BLaER1 (cell line): ENCODE measurements around the gene GPR107.

Experiments
- H3K27ac ChIP-seq: shearing (Covaris generic); formaldehyde crosslinking; 2 replicates; pipeline ENCODE4 v1.8.1; 2022
- H3K27me3 ChIP-seq: shearing (Covaris generic); formaldehyde crosslinking; 2 replicates; pipeline ENCODE4 v1.8.1; 2022
- H3K36me3 ChIP-seq: shearing (Covaris generic); formaldehyde crosslinking; 2 replicates; pipeline ENCODE4 v1.8.1; 2022
- H3K4me1 ChIP-seq: shearing (Covaris generic); formaldehyde crosslinking; 2 replicates; pipeline ENCODE4 v1.8.1; 2022
- H3K4me2 ChIP-seq: shearing (Covaris generic); formaldehyde crosslinking; 2 replicates; pipeline ENCODE4 v1.8.1; 2022
- H3K4me3 ChIP-seq: shearing (Covaris generic); formaldehyde crosslinking; 2 replicates; pipeline ENCODE4 v1.8.1; 2022
- H3K9ac ChIP-seq: shearing (Covaris generic); formaldehyde crosslinking; 2 replicates; pipeline ENCODE4 v1.8.1; 2022
- H3K9me3 ChIP-seq: shearing (Covaris generic); formaldehyde crosslinking; 2 replicates; pipeline ENCODE4 v1.8.1; 2022
- H4K20me1 ChIP-seq: shearing (Covaris generic); formaldehyde crosslinking; 2 replicates; pipeline ENCODE4 v1.8.1; 2022
- Cebpa-rat ChIP-seq: shearing (Covaris generic); IDR thresholded peaks from 2 replicates; pipeline ENCODE4 v1.8.1; 2022

Gene GPR107

GRCh38 chr9:130116346-130116745, 62.6 kb downstream of the GPR107 start:
- Histone ChIP-seq H3K4me3 (no peak overlapping the region), H3K27ac (no peak overlapping the region), H3K4me2 (no peak overlapping the region), H3K27me3 (no peaks in the 10 kb centered on the region), H3K36me3 (peaks cover 75% of the 10 kb centered on the region), H3K4me1 (peaks cover under 1% of the 10 kb centered on the region; the same call in 1 of the 2 replicates), H4K20me1 (peaks cover 18% of the 10 kb centered on the region; the same call in 1 of the 2 replicates), H3K9me3 (no peaks in the 10 kb centered on the region), H3K9ac (no peak overlapping the region)
- no peak for TF ChIP-seq Cebpa-rat

DNA sequence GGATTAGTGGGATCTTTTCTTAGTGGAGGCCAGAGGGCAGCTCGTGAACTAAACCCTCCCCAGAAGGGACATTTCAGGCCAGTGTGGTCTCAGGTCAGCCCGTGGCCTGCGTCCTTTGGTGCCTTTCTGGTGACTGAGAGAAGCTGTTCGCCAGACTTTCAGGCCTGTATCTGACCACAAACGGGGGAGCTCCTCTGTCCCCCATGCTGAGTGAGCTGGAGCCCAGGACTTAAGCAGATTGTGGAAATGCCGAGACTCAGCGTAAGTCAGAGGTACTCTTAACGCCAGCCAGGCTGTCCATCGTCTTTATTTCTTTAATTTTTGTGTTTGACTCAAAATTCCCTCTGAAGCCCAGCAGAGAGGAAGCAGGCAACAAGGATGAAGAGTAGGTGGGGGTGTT, 63.7 kb downstream of the GPR107 start:
- peaks cover 70% of the 10 kb centered on the region for H3K36me3 ChIP-seq
- H3K9me3 ChIP-seq = no peaks in the 10 kb centered on the region
- H3K27ac ChIP-seq = no peak overlapping the region
- peaks cover 10% of the 10 kb centered on the region for H3K4me1 ChIP-seq
- no peak overlapping the region for H3K9ac ChIP-seq
- no peaks in the 10 kb centered on the region for H3K27me3 ChIP-seq
- TF ChIP-seq Cebpa-rat = no peak
- H3K4me2 ChIP-seq = no peak overlapping the region
- no peak overlapping the region for H3K4me3 ChIP-seq
- H4K20me1 ChIP-seq = peaks cover 21% of the 10 kb centered on the region

GRCh38 chr9:130117816-130118632, 64.3 kb downstream of the GPR107 start:
- Histone ChIP-seq H3K4me1 (peaks cover 17% of the 10 kb centered on the region), H3K9ac (no peak overlapping the region), H3K27me3 (no peaks in the 10 kb centered on the region), H4K20me1 (peaks cover 25% of the 10 kb centered on the region), H3K4me2 (no peak overlapping the region), H3K36me3 (peaks cover 70% of the 10 kb centered on the region), H3K4me3 (no peak overlapping the region), H3K9me3 (no peaks in the 10 kb centered on the region), H3K27ac (no peak overlapping the region)
- no peak for TF ChIP-seq Cebpa-rat

DNA sequence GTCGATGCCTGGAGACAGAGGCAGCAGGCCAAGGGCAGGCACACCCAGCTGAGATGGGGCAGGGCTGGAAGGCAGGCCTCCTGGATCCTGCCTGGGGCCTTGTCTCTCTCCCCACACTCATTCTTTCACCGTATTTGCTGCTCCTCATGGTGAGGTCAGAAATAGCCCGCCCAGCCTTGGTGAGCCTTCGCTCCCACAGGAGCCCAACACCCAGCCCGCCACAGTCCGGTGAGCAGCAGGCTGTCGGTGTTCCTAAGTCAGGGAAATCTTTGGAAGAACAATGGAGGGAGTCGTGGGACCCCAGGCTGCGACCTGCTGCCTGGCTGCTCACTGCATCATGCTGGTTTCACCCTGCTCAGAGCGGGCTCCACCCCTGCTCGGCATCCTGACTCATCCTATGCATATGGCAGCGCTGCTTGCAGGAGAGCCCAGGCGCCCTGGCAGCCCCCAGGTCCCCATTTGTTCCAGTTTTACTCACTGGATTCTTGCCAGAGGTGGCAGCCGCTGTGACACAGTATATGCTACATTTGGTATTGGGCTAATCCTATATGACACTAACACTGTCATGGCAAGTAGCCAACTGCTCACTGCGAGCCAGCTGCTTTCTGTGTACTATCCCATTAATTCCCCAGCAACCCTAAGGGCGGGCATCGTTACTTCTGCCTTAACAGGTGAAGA, 65.3 kb downstream of the GPR107 start:
- no peak overlapping the region for H3K27ac ChIP-seq
- no peak for TF ChIP-seq Cebpa-rat
- H3K4me1 ChIP-seq = peaks cover 17% of the 10 kb centered on the region

GRCh38 chr9:130119519-130120298, 66.0 kb downstream of the GPR107 start:
- no peak for TF ChIP-seq Cebpa-rat
- no peaks in the 10 kb centered on the region for H3K27me3 ChIP-seq
- no peak overlapping the region for H3K4me3 ChIP-seq
- no peak overlapping the region for H3K4me2 ChIP-seq
- H4K20me1 ChIP-seq = peaks cover 25% of the 10 kb centered on the region
- H3K9ac ChIP-seq = no peak overlapping the region
- peaks cover 17% of the 10 kb centered on the region for H3K4me1 ChIP-seq
- peaks cover 81% of the 10 kb centered on the region for H3K36me3 ChIP-seq
- no peak overlapping the region for H3K27ac ChIP-seq
- H3K9me3 ChIP-seq = no peaks in the 10 kb centered on the region

More for the DNA sequence above, 65.3 kb downstream of the GPR107 start:
- Histone ChIP-seq H3K4me3 (no peak overlapping the region), H3K9ac (no peak overlapping the region), H3K27me3 (no peaks in the 10 kb centered on the region), H3K36me3 (peaks cover 74% of the 10 kb centered on the region), H4K20me1 (peaks cover 25% of the 10 kb centered on the region), H3K4me2 (no peak overlapping the region), H3K9me3 (no peaks in the 10 kb centered on the region)

- H3K9ac ChIP-seq = no peak overlapping the region
- H3K4me2 ChIP-seq = no peak overlapping the region
- peaks cover 17% of the 10 kb centered on the region for H3K4me1 ChIP-seq
- no peak overlapping the region for H3K4me3 ChIP-seq
- H4K20me1 ChIP-seq = peaks cover 25% of the 10 kb centered on the region
- H3K27me3 ChIP-seq = no peaks in the 10 kb centered on the region
- H3K9me3 ChIP-seq = no peaks in the 10 kb centered on the region
- no peak overlapping the region for H3K27ac ChIP-seq
- TF ChIP-seq Cebpa-rat = no peak
- H3K36me3 ChIP-seq = peaks cover 83% of the 10 kb centered on the region
These were observed 66.5 kb downstream of the GPR107 start for GRCh38 chr9:130120299-130120587.

DNA sequence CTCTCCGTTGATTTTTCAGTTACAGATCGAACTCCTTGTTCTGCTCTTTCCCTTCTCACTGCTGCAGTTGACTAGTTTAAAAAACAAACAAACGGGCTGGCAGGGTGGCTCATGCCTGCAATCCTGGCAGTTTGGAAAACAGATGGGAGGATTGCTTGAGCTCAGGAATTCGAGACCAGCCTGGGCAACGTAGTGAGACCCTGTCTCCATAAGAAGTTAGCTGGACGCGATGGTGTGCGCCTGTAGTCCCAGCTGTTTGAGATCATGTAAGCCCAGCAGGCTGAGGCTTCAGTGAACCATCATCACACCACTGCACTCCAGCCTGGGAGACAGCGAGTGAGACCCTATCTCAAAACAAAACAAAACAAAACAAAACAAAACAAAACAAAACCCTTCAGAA, 67.1 kb downstream of the GPR107 start:
- H4K20me1 ChIP-seq = peaks cover 25% of the 10 kb centered on the region
- H3K9me3 ChIP-seq = no peaks in the 10 kb centered on the region
- H3K9ac ChIP-seq = no peak overlapping the region
- H3K4me3 ChIP-seq = no peak overlapping the region
- H3K27me3 ChIP-seq = no peaks in the 10 kb centered on the region
- H3K4me2 ChIP-seq = no peak overlapping the region
- TF ChIP-seq Cebpa-rat = no peak
- no peak overlapping the region for H3K27ac ChIP-seq
- peaks cover 81% of the 10 kb centered on the region for H3K36me3 ChIP-seq
- H3K4me1 ChIP-seq = peaks cover 17% of the 10 kb centered on the region

DNA sequence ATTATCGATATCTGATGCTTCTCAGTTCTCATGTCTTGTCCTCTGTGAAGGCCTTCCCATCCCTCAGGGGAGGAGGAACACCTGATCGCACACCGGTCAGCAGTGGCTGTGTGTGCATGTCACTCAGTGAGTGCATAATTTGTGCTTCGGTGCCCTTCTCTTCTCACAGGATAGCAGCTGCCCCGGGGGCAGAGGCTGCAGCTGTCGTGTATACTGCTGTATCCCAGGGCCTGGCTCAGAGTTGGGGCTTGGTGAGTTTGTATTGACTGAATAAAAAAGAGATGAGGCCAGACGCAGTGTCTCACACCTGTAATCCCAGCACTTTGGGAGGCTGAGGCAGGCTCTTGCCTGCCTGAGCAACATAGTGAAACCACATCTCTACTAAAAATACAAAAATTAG, 68.8 kb downstream of the GPR107 start:
- peaks cover 77% of the 10 kb centered on the region for H3K36me3 ChIP-seq
- H3K4me3 ChIP-seq = no peak overlapping the region
- peak overlapping the region; percentile 51 for H3K4me2 ChIP-seq
- no peak overlapping the region for H3K9ac ChIP-seq
- H3K27ac ChIP-seq = 0 out of 2 replicates have a peak overlapping the region, but pooled peaks have one; percentile 20
- H3K4me1 ChIP-seq = peaks cover 28% of the 10 kb centered on the region
- H3K27me3 ChIP-seq = no peaks in the 10 kb centered on the region
- TF ChIP-seq Cebpa-rat = no peak
- peaks cover 22% of the 10 kb centered on the region for H4K20me1 ChIP-seq
- H3K9me3 ChIP-seq = no peaks in the 10 kb centered on the region

- Histone ChIP-seq H4K20me1 (peaks cover 7% of the 10 kb centered on the region; the same call in 1 of the 2 replicates), H3K27me3 (no peaks in the 10 kb centered on the region), H3K27ac (no peak overlapping the region), H3K4me2 (no peak overlapping the region), H3K9ac (no peak overlapping the region), H3K4me3 (no peak overlapping the region), H3K9me3 (no peaks in the 10 kb centered on the region), H3K36me3 (peaks cover 61% of the 10 kb centered on the region), H3K4me1 (peaks cover 46% of the 10 kb centered on the region)
- no peak for TF ChIP-seq Cebpa-rat
These were observed 70.6 kb downstream of the GPR107 start for GRCh38 chr9:130124085-130124860.
